HepG2 (cell line): ENCODE measurements around the gene DYNLL2. TPM values are rescaled to one million over a fixed set of nuclear protein-coding genes. Genes with fewer than 3 reads are reported as not detected.
A peak's percentile ranks its signal among the peaks of the same experiment; 100 is the strongest.

Experiments
- HOXA7 ChIP-seq: sonication (generic); formaldehyde crosslinking; IDR thresholded peaks from 2 replicates; pipeline ENCODE4 v1.8.1; 2022; ENCODE audit warnings: mild to moderate bottlenecking, missing genetic modification reagents, moderate library complexity
- KDM4B ChIP-seq: sonication (generic); formaldehyde crosslinking; IDR thresholded peaks from 2 replicates; pipeline ENCODE4 v1.4.0; 2020; ENCODE audit warnings: missing genetic modification reagents
- NFE2L1 ChIP-seq: sonication (generic); formaldehyde crosslinking; IDR thresholded peaks from 2 replicates; pipeline ENCODE4 v1.4.0; 2020; ENCODE audit warnings: missing genetic modification reagents, mild to moderate bottlenecking, borderline replicate concordance
- NR1H2 ChIP-seq: sonication (generic); formaldehyde crosslinking; IDR thresholded peaks from 2 replicates; pipeline ENCODE4 v1.8.1; 2022; ENCODE audit warnings: low read depth, missing genetic modification reagents, borderline replicate concordance
- NRL ChIP-seq: sonication (generic); formaldehyde crosslinking; IDR thresholded peaks from 2 replicates; pipeline ENCODE4 v1.5.0; 2020; ENCODE audit warnings: missing genetic modification reagents, mild to moderate bottlenecking, moderate library complexity, borderline replicate concordance
- PITX1 ChIP-seq: sonication (generic); formaldehyde crosslinking; IDR thresholded peaks from 2 replicates; pipeline ENCODE4 v1.5.1; 2020; ENCODE audit warnings: mild to moderate bottlenecking, missing genetic modification reagents
- PTBP1 ChIP-seq: fragments of 200-400 bp; formaldehyde crosslinking; IDR thresholded peaks from 2 replicates; pipeline ENCODE4 v1.6.1; 2018; ENCODE audit warnings: low read length, low read depth; ENCODE audit not compliant: poor library complexity, severe bottlenecking
- TRIM24 ChIP-seq: sonication (generic); formaldehyde crosslinking; IDR thresholded peaks from 2 replicates; pipeline ENCODE4 v1.8.0; 2022; ENCODE audit warnings: mild to moderate bottlenecking, missing genetic modification reagents
- TSC22D2 ChIP-seq: sonication (generic); formaldehyde crosslinking; IDR thresholded peaks from 2 replicates; pipeline ENCODE4 v1.5.1; 2020; ENCODE audit warnings: missing genetic modification reagents, mild to moderate bottlenecking, borderline replicate concordance
- ZKSCAN1 ChIP-seq: fragments of 150-350 bp; IDR thresholded peaks from 2 replicates; pipeline ENCODE4 v1.6.1; 2014; ENCODE audit warnings: low read length
- ZNF430 ChIP-seq: sonication (generic); formaldehyde crosslinking; IDR thresholded peaks from 2 replicates; pipeline ENCODE4 v1.9.0; 2021; ENCODE audit warnings: mild to moderate bottlenecking, missing genetic modification reagents
- ZNF577 ChIP-seq: sonication (generic); formaldehyde crosslinking; IDR thresholded peaks from 2 replicates; pipeline ENCODE4 v1.4.0; 2020; ENCODE audit warnings: mild to moderate bottlenecking, low read depth, missing genetic modification reagents, borderline replicate concordance
- ZNF678 ChIP-seq: sonication (generic); formaldehyde crosslinking; IDR thresholded peaks from 2 replicates; pipeline ENCODE4 v1.4.0; 2020; ENCODE audit warnings: mild to moderate bottlenecking, missing genetic modification reagents
- ZNF737 ChIP-seq: sonication (generic); formaldehyde crosslinking; IDR thresholded peaks from 2 replicates; pipeline ENCODE4 v1.5.0; 2020; ENCODE audit warnings: missing genetic modification reagents, mild to moderate bottlenecking, borderline replicate concordance
- ZNF850 ChIP-seq: sonication (generic); formaldehyde crosslinking; conservative IDR thresholded peaks from 2 replicates; pipeline ENCODE4 v1.9.0; 2021; ENCODE audit warnings: mild to moderate bottlenecking, missing genetic modification reagents
- ZNF878 ChIP-seq: sonication (generic); formaldehyde crosslinking; IDR thresholded peaks from 2 replicates; pipeline ENCODE4 v1.8.1; 2023; ENCODE audit warnings: mild to moderate bottlenecking, missing genetic modification reagents, moderate library complexity
- polyA plus RNA-seq, 8 experiments: library from polyadenylated mRNA; depleted of rRNA in 3 of 8; stranded (reverse) in 7 of 8; unstranded in 1 of 8; fragments of >200 nt; fragmentation: Illumina TruSeq in 4 of 8; extraction: Trizol in 4 of 8; gene quantifications; 2 replicates each; pipeline versions ENCODE4 v1.2.1 to v1.2.3, GENCODE V29; 2011 to 2016; ENCODE audit warnings: low read depth in 4 of 8, missing spikeins in 1 of 8, mixed read lengths in 1 of 8; ENCODE audit not compliant: insufficient read depth in 1 of 8
- total RNA-seq, 5 experiments: library from RNA; depleted of rRNA; stranded (reverse); fragments of >200 nt; fragmentation: Illumina TruSeq; extraction: Trizol; gene quantifications; 2 replicates each; pipeline ENCODE4 v1.2.3, GENCODE V29; 2016; ENCODE audit warnings: low read depth in 1 of 5
- TF ChIP-seq, protein P1 (sequence below): sonication (generic); formaldehyde crosslinking; conservative IDR thresholded peaks from 2 replicates; pipeline ENCODE4 v1.8.1; 2023; ENCODE audit warnings: missing genetic modification reagents
- TF ChIP-seq, protein P2 (sequence below): IDR thresholded peaks from 2 replicates; pipeline ENCODE4 v1.6.1; 2018; ENCODE audit warnings: missing genetic modification reagents
- TF ChIP-seq, protein P3 (sequence below): sonication (generic); formaldehyde crosslinking; conservative IDR thresholded peaks from 2 replicates; pipeline ENCODE4 v1.5.0; 2020; ENCODE audit warnings: missing genetic modification reagents
- TF ChIP-seq, protein P4 (sequence below): sonication (generic); formaldehyde crosslinking; IDR thresholded peaks from 2 replicates; pipeline ENCODE4 v1.5.0; 2020; ENCODE audit warnings: missing genetic modification reagents, mild to moderate bottlenecking, borderline replicate concordance
- TF ChIP-seq, protein P5 (sequence below): sonication (generic); formaldehyde crosslinking; IDR thresholded peaks from 2 replicates; pipeline ENCODE4 v1.4.0; 2020; ENCODE audit warnings: missing genetic modification reagents, borderline replicate concordance

The DYNLL2 gene
- total and polyA plus RNA-seq, 2 of the 13 experiments (the other 11 are each of a cell fraction or from before 2014, with no cell fraction given) = 9.5 to 29.0 TPM

DNA sequence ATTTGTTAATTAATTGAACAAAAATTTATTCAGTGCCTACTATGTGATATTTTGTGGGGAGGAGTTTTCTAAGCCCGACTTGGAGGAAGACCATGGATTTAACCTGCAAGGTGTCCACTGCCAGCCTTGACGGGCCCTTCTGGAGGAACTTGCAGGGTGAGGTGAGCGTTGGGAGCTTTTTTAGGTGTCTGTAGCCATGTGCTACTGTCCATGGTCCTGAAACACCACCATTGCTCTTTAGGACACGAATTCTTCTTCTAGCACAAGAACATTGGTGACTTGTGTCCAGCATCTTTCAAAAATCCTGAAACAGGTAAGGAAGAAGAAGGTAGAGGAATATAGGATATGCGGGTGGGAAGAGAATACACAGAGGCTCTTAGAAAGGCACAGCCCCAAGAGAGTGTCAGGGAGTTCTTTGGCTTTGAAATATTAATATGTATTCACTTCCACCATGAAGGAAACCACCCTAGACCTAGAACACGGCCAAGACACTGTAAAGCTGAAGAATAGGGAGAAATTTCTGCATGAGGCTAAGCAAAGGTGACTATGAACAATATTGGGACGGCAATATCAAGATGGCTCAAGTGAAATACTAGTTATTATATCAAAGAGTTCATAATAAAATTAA lies 37.1 kb downstream of the DYNLL2 start (continued):
- TF ChIP-seq TSC22D2 (CRISPR knock-in tag) = peak; percentile 94
- no peak for TF ChIP-seq TRIM24 (CRISPR knock-in tag)
- no peak for TF ChIP-seq NR1H2 (CRISPR knock-in tag)
- TF ChIP-seq, protein P1, sequence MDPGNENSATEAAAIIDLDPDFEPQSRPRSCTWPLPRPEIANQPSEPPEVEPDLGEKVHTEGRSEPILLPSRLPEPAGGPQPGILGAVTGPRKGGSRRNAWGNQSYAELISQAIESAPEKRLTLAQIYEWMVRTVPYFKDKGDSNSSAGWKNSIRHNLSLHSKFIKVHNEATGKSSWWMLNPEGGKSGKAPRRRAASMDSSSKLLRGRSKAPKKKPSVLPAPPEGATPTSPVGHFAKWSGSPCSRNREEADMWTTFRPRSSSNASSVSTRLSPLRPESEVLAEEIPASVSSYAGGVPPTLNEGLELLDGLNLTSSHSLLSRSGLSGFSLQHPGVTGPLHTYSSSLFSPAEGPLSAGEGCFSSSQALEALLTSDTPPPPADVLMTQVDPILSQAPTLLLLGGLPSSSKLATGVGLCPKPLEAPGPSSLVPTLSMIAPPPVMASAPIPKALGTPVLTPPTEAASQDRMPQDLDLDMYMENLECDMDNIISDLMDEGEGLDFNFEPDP (CRISPR knock-in tag) = no peak
- TF ChIP-seq ZNF678 (CRISPR knock-in tag) = no peak
- no peak for TF ChIP-seq ZNF737
- TF ChIP-seq KDM4B = no peak
- TF ChIP-seq, protein P2, sequence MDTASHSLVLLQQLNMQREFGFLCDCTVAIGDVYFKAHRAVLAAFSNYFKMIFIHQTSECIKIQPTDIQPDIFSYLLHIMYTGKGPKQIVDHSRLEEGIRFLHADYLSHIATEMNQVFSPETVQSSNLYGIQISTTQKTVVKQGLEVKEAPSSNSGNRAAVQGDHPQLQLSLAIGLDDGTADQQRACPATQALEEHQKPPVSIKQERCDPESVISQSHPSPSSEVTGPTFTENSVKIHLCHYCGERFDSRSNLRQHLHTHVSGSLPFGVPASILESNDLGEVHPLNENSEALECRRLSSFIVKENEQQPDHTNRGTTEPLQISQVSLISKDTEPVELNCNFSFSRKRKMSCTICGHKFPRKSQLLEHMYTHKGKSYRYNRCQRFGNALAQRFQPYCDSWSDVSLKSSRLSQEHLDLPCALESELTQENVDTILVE = peak; percentile 93
- no peak for TF ChIP-seq ZNF577 (CRISPR knock-in tag)
- TF ChIP-seq ZKSCAN1 = no peak
- TF ChIP-seq, protein P3, sequence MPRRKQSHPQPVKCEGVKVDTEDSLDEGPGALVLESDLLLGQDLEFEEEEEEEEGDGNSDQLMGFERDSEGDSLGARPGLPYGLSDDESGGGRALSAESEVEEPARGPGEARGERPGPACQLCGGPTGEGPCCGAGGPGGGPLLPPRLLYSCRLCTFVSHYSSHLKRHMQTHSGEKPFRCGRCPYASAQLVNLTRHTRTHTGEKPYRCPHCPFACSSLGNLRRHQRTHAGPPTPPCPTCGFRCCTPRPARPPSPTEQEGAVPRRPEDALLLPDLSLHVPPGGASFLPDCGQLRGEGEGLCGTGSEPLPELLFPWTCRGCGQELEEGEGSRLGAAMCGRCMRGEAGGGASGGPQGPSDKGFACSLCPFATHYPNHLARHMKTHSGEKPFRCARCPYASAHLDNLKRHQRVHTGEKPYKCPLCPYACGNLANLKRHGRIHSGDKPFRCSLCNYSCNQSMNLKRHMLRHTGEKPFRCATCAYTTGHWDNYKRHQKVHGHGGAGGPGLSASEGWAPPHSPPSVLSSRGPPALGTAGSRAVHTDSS = no peak
- no peak for TF ChIP-seq PITX1
- TF ChIP-seq, protein P4, sequence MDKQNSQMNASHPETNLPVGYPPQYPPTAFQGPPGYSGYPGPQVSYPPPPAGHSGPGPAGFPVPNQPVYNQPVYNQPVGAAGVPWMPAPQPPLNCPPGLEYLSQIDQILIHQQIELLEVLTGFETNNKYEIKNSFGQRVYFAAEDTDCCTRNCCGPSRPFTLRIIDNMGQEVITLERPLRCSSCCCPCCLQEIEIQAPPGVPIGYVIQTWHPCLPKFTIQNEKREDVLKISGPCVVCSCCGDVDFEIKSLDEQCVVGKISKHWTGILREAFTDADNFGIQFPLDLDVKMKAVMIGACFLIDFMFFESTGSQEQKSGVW = no peak
- no peak for TF ChIP-seq NFE2L1 (CRISPR knock-in tag)
- peak; percentile 66; the same call in 1 of the 2 replicates for TF ChIP-seq ZNF878 (CRISPR knock-in tag)
- no peak for TF ChIP-seq NRL (CRISPR knock-in tag)
- TF ChIP-seq, protein P5, sequence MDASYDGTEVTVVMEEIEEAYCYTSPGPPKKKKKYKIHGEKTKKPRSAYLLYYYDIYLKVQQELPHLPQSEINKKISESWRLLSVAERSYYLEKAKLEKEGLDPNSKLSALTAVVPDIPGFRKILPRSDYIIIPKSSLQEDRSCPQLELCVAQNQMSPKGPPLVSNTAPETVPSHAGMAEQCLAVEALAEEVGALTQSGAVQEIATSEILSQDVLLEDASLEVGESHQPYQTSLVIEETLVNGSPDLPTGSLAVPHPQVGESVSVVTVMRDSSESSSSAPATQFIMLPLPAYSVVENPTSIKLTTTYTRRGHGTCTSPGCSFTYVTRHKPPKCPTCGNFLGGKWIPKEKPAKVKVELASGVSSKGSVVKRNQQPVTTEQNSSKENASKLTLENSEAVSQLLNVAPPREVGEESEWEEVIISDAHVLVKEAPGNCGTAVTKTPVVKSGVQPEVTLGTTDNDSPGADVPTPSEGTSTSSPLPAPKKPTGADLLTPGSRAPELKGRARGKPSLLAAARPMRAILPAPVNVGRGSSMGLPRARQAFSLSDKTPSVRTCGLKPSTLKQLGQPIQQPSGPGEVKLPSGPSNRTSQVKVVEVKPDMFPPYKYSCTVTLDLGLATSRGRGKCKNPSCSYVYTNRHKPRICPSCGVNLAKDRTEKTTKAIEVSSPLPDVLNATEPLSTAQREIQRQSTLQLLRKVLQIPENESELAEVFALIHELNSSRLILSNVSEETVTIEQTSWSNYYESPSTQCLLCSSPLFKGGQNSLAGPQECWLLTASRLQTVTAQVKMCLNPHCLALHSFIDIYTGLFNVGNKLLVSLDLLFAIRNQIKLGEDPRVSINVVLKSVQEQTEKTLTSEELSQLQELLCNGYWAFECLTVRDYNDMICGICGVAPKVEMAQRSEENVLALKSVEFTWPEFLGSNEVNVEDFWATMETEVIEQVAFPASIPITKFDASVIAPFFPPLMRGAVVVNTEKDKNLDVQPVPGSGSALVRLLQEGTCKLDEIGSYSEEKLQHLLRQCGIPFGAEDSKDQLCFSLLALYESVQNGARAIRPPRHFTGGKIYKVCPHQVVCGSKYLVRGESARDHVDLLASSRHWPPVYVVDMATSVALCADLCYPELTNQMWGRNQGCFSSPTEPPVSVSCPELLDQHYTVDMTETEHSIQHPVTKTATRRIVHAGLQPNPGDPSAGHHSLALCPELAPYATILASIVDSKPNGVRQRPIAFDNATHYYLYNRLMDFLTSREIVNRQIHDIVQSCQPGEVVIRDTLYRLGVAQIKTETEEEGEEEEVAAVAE (CRISPR knock-in tag) = peak; percentile 93
- TF ChIP-seq ZNF850 (CRISPR knock-in tag) = no peak
- TF ChIP-seq HOXA7 (CRISPR knock-in tag) = no peak
- TF ChIP-seq PTBP1 = no peak
- peak; percentile 57; the same call in 1 of the 2 replicates for TF ChIP-seq ZNF430 (CRISPR knock-in tag)
